ENCODE measurements around the gene PATZ1. TPM values are rescaled to one million over a fixed set of nuclear protein-coding genes. Genes with fewer than 3 reads are reported as not detected.

The PATZ1 gene
- total and polyA plus RNA-seq, 2 experiments from 2014 or later, result 23.2 to 56.8 TPM

GRCh38 chr22:31287818-31288495 lies 58.2 kb downstream of the PATZ1 start:
- H3K4me2 ChIP-seq, result no peak overlapping the region
- Mint-ChIP-seq H3K9me3 (no peaks in the 10 kb centered on the region), H3K36me3 (ENCODE audit: low read depth) (no peaks in the 10 kb centered on the region), H3K27me3 (ENCODE audit: insufficient read depth, low read depth, poor library complexity) (peaks cover 21% of the 10 kb centered on the region), H3K27ac (no peak overlapping the region), H3K4me3 (no peak overlapping the region), H3K4me1 (peaks cover 25% of the 10 kb centered on the region)
- H4K20me1 ChIP-seq (replicated peaks; ENCODE audit: insufficient read depth), result no peaks in the 10 kb centered on the region
- peaks cover 8% of the 10 kb centered on the region; the same call in 1 of the 2 replicates for H3F3A ChIP-seq (replicated peaks; ENCODE audit: low read depth)
- no peak for DNase-seq (ENCODE audit: low spot score)
- no peaks in the 10 kb centered on the region for H3K79me2 ChIP-seq (replicated peaks; ENCODE audit: insufficient read depth)
- peaks cover 26% of the 10 kb centered on the region for H3K27me3 ChIP-seq (ENCODE audit: insufficient read depth)
- no peaks in the 10 kb centered on the region for H3K36me3 ChIP-seq (ENCODE audit: insufficient read depth)
- TF ChIP-seq ZNF331 (CRISPR knock-in tag; IDR thresholded peaks at IDR 0.05; ENCODE audit: low read depth), result no peak
- TF ChIP-seq REST (IDR thresholded peaks at IDR 0.05; ENCODE audit: unreplicated experiment), result no peak
- TF ChIP-seq, protein P1, sequence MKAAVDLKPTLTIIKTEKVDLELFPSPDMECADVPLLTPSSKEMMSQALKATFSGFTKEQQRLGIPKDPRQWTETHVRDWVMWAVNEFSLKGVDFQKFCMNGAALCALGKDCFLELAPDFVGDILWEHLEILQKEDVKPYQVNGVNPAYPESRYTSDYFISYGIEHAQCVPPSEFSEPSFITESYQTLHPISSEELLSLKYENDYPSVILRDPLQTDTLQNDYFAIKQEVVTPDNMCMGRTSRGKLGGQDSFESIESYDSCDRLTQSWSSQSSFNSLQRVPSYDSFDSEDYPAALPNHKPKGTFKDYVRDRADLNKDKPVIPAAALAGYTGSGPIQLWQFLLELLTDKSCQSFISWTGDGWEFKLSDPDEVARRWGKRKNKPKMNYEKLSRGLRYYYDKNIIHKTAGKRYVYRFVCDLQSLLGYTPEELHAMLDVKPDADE (IDR thresholded peaks at IDR 0.05), result no peak
- TF ChIP-seq STAT1 (IDR thresholded peaks at IDR 0.05; ENCODE audit: unreplicated experiment), result no peak
- TF ChIP-seq CTCF (conservative IDR thresholded peaks at IDR 0.05; ENCODE audit: low read depth in 2 of 2), result no peak
- TF ChIP-seq ZNF114 (CRISPR knock-in tag; IDR thresholded peaks at IDR 0.05), result no peak
- no peak for TF ChIP-seq CREB1 (CRISPR knock-in tag; IDR thresholded peaks at IDR 0.05; ENCODE audit: low read depth)
- no peak for TF ChIP-seq POLR2AphosphoS5 (IDR thresholded peaks at IDR 0.05; ENCODE audit: low read depth)
- TF ChIP-seq NANOG (IDR thresholded peaks at IDR 0.05; ENCODE audit: borderline replicate concordance), result no peak
- no peak for TF ChIP-seq EZH2 (IDR thresholded peaks at IDR 0.05; ENCODE audit: low read depth, unreplicated experiment)
- TF ChIP-seq JUNB (IDR thresholded peaks at IDR 0.05; ENCODE audit: unreplicated experiment), result no peak
- no peak for TF ChIP-seq EZH2phosphoT487 (IDR thresholded peaks at IDR 0.05; ENCODE audit: unreplicated experiment)
- TF ChIP-seq, protein P2, sequence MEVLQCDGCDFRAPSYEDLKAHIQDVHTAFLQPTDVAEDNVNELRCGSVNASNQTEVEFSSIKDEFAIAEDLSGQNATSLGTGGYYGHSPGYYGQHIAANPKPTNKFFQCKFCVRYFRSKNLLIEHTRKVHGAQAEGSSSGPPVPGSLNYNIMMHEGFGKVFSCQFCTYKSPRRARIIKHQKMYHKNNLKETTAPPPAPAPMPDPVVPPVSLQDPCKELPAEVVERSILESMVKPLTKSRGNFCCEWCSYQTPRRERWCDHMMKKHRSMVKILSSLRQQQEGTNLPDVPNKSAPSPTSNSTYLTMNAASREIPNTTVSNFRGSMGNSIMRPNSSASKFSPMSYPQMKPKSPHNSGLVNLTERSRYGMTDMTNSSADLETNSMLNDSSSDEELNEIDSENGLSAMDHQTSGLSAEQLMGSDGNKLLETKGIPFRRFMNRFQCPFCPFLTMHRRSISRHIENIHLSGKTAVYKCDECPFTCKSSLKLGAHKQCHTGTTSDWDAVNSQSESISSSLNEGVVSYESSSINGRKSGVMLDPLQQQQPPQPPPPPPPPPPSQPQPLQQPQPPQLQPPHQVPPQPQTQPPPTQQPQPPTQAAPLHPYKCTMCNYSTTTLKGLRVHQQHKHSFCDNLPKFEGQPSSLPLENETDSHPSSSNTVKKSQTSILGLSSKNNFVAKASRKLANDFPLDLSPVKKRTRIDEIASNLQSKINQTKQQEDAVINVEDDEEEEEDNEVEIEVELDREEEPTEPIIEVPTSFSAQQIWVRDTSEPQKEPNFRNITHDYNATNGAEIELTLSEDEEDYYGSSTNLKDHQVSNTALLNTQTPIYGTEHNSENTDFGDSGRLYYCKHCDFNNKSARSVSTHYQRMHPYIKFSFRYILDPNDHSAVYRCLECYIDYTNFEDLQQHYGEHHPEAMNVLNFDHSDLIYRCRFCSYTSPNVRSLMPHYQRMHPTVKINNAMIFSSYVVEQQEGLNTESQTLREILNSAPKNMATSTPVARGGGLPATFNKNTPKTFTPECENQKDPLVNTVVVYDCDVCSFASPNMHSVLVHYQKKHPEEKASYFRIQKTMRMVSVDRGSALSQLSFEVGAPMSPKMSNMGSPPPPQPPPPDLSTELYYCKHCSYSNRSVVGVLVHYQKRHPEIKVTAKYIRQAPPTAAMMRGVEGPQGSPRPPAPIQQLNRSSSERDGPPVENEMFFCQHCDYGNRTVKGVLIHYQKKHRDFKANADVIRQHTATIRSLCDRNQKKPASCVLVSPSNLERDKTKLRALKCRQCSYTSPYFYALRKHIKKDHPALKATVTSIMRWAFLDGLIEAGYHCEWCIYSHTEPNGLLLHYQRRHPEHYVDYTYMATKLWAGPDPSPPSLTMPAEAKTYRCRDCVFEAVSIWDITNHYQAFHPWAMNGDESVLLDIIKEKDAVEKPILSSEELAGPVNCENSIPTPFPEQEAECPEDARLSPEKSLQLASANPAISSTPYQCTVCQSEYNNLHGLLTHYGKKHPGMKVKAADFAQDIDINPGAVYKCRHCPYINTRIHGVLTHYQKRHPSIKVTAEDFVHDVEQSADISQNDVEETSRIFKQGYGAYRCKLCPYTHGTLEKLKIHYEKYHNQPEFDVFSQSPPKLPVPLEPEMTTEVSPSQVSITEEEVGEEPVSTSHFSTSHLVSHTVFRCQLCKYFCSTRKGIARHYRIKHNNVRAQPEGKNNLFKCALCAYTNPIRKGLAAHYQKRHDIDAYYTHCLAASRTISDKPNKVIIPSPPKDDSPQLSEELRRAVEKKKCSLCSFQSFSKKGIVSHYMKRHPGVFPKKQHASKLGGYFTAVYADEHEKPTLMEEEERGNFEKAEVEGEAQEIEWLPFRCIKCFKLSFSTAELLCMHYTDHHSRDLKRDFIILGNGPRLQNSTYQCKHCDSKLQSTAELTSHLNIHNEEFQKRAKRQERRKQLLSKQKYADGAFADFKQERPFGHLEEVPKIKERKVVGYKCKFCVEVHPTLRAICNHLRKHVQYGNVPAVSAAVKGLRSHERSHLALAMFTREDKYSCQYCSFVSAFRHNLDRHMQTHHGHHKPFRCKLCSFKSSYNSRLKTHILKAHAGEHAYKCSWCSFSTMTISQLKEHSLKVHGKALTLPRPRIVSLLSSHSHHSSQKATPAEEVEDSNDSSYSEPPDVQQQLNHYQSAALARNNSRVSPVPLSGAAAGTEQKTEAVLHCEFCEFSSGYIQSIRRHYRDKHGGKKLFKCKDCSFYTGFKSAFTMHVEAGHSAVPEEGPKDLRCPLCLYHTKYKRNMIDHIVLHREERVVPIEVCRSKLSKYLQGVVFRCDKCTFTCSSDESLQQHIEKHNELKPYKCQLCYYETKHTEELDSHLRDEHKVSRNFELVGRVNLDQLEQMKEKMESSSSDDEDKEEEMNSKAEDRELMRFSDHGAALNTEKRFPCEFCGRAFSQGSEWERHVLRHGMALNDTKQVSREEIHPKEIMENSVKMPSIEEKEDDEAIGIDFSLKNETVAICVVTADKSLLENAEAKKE (CRISPR knock-in tag; IDR thresholded peaks at IDR 0.05), result no peak
- H3K4me1 ChIP-seq (ENCODE audit: insufficient read depth), result 0 out of 2 replicates have a peak, but pooled peaks cover 8% of the 10 kb centered on the region
- H2AFZ ChIP-seq, result no peak overlapping the region
- H3K4me3 ChIP-seq, result no peak overlapping the region
- no peaks in the 10 kb centered on the region for H3K9me2 ChIP-seq (ENCODE audit: insufficient read depth)
- no peak overlapping the region for H3K27ac ChIP-seq (ENCODE audit: low read depth)
- no peak for ATAC-seq

Measured in GM23338 (cell line).